CD4-positive, alpha-beta memory T cell (primary cell): ENCODE measurements around the gene CDK11A. TPM values are rescaled to one million over a fixed set of nuclear protein-coding genes. Genes with fewer than 3 reads are reported as not detected.
"Not testable (repeated sequence)": the region's sequence is repeated elsewhere in the genome, so short reads cannot be mapped to it uniquely, and the experiment has no call there.

Experiments
- CTCF ChIA-PET: fragments of 350-600 bp; sonication (Branson Sonifier 250); formaldehyde crosslinking; loops from one replicate; lab custom pipeline; 2021; ENCODE audit warnings: inconsistent platforms; ENCODE audit not compliant: partially characterized antibody; lab: Charles Lee
- POLR2A ChIA-PET: fragments of 350-600 bp; sonication (Branson Sonifier 250); formaldehyde crosslinking; loops from one replicate; lab custom pipeline; 2021; ENCODE audit not compliant: partially characterized antibody; lab: Charles Lee
- DNase-seq, 5 donors: peaks; one replicate each; pipeline versions ENCODE4 v3.0.0 to v3.0.0-alpha.2; 2020 to 2022; ENCODE audit warnings: mixed read lengths in 1 of 5
- H3K27ac ChIP-seq: one replicate; pipeline ENCODE4 v1.7.0; 2013; ENCODE audit warnings: low read depth, low read length
- H3K27me3 ChIP-seq: 2 replicates; pipeline ENCODE4 v1.7.0; 2013; ENCODE audit warnings: mild to moderate bottlenecking, low read length, moderate library complexity; ENCODE audit not compliant: insufficient read depth
- H3K36me3 ChIP-seq: 2 replicates; pipeline ENCODE4 v1.7.0; 2013; ENCODE audit warnings: mild to moderate bottlenecking, low read length, moderate library complexity; ENCODE audit not compliant: insufficient read depth
- H3K4me1 ChIP-seq: 2 replicates; pipeline ENCODE4 v1.7.0; 2013; ENCODE audit warnings: mild to moderate bottlenecking, low read length, moderate library complexity; ENCODE audit not compliant: insufficient read depth
- H3K4me3 ChIP-seq, 2 donors: one replicate each; pipeline ENCODE4 v1.7.0; 2013; ENCODE audit warnings: low read length in 2 of 2, mild to moderate bottlenecking in 1 of 2
- H3K9me3 ChIP-seq, 2 donors: one replicate each; pipeline ENCODE4 v1.7.0; 2013; ENCODE audit warnings: low read length in 2 of 2, control low read depth in 1 of 2; ENCODE audit not compliant: control insufficient read depth in 1 of 2
- H3K27ac Mint-ChIP-seq, 7 donors: one replicate each; pipeline ENCODE4 v1.8.0; 2020 to 2021; ENCODE audit warnings: mixed read lengths in 7 of 7, mild to moderate bottlenecking in 6 of 7, inconsistent platforms in 3 of 7, moderate library complexity in 3 of 7
- H3K27me3 Mint-ChIP-seq, 2 donors: one replicate each; pipeline ENCODE4 v1.8.0; 2020 to 2021; ENCODE audit warnings: mixed read lengths in 2 of 2
- H3K36me3 Mint-ChIP-seq, 2 donors: one replicate each; pipeline ENCODE4 v1.8.0; 2020 to 2021; ENCODE audit warnings: mixed read lengths in 2 of 2, inconsistent platforms in 1 of 2, mild to moderate bottlenecking in 1 of 2
- H3K4me1 Mint-ChIP-seq, 4 donors: one replicate each; pipeline ENCODE4 v1.8.0; 2020 to 2021; ENCODE audit warnings: mixed read lengths in 4 of 4, mild to moderate bottlenecking in 1 of 4
- H3K4me3 Mint-ChIP-seq, 8 donors: one replicate each; pipeline ENCODE4 v1.8.0; 2020 to 2021; ENCODE audit warnings: mixed read lengths in 8 of 8, mild to moderate bottlenecking in 7 of 8, moderate library complexity in 6 of 8, inconsistent platforms in 3 of 8
- H3K9me3 Mint-ChIP-seq, 8 donors: one replicate each; pipeline ENCODE4 v1.8.0; 2020 to 2021; ENCODE audit warnings: mixed read lengths in 8 of 8, mild to moderate bottlenecking in 5 of 8, inconsistent platforms in 3 of 8, moderate library complexity in 1 of 8
- intact Hi-C: fragments of 100-400 bp; cut with micrococcal nuclease; formaldehyde crosslinking; loops from one replicate; pipeline ENCODE4 v1.15.1; 2023
- polyA plus RNA-seq, 2 donors: library from polyadenylated mRNA; unstranded; fragments of 300-500 nt; fragmentation: Illumina TruSeq; gene quantifications; one replicate each; pipeline ENCODE4 v1.2.3, GENCODE V29; 2021
- total RNA-seq, 2 experiments: library from RNA; stranded (reverse); gene quantifications; one replicate each; pipeline ENCODE4 v1.2.3, GENCODE V29; 2021

CDK11A gene
- total and polyA plus RNA-seq, 4 experiments from 2014 or later = 7.2 to 162 (median 86.1) TPM

GRCh38 chr1:1666526-1666925, 57.6 kb downstream of the CDK11A start:
- no peaks in the 10 kb centered on the region for H3K9me3 ChIP-seq
- ChIA-PET CTCF (interaction anchor here (1.0 to 1.4 kb wide), 2 partner anchors 14 to 62 kb away, joined by 5 read pairs; no protein-coding TSS in a partner anchor), POLR2A (interaction anchor here (1.7 to 1.9 kb wide), 2 partner anchors 36 to 62 kb away, joined by 4 to 11 read pairs; no protein-coding TSS in a partner anchor)
- Mint-ChIP-seq H3K36me3 (peaks cover 19 to 25% of the 10 kb centered on the region in 2 donors), H3K27me3 (no peaks in the 10 kb centered on the region), H3K4me3 (no peak overlapping the region), H3K4me1 (no peaks in the 10 kb centered on the region), H3K27ac (peak overlapping the region in 3 of 7 donors; percentile 22 to 62 (median 48)), H3K9me3 (no peaks in the 10 kb centered on the region)
- no peak overlapping the region for H3K27ac ChIP-seq
- intact Hi-C loops = no loop called here
- no peak for DNase-seq
- H3K27me3 ChIP-seq = no peaks in the 10 kb centered on the region
- H3K36me3 ChIP-seq = peaks cover 21% of the 10 kb centered on the region
- H3K4me1 ChIP-seq = peaks cover 11% of the 10 kb centered on the region
- H3K4me3 ChIP-seq = no peak overlapping the region

DNA sequence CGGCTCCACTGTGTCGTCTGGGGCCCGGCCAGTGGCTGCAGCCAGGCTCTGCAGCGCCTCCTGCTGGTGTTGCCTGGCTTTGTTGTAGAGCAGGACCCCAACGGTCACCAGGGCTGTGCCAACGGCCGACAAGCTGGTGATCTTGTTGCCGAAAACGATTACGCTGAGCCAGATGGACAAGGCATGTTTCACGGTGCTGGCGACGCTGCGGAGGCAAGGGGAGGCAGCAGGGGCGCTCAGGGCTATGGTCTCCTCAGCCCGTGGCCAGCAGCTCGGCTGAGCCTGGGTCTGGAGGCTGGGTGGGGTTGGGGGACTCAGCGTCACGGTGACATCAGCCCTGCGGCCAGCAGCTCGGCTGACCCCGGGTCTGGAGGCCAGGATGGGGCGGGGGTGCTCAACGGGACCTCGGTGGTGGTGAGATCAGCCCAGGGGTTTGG, 58.3 kb downstream of the CDK11A start:
- intact Hi-C loops = no loop called here
- Histone ChIP-seq H3K9me3 (no peaks in the 10 kb centered on the region), H3K4me1 (peaks cover 11% of the 10 kb centered on the region), H3K36me3 (peaks cover 18% of the 10 kb centered on the region), H3K27ac (no peak overlapping the region), H3K4me3 (no peak overlapping the region), H3K27me3 (no peaks in the 10 kb centered on the region)
- no peak for DNase-seq
- H3K36me3 Mint-ChIP-seq = peaks cover 15 to 23% of the 10 kb centered on the region in 2 donors
- POLR2A ChIA-PET = interaction anchor here (0.9 to 1.9 kb wide), 4 partner anchors 12 to 63 kb away, joined by 3 to 11 read pairs (median 6); no protein-coding TSS in a partner anchor
- H3K4me1 Mint-ChIP-seq = no peaks in the 10 kb centered on the region
- no peak overlapping the region for H3K4me3 Mint-ChIP-seq
- no peaks in the 10 kb centered on the region for H3K9me3 Mint-ChIP-seq
- CTCF ChIA-PET = interaction anchor here (0.7 to 1.5 kb wide), 4 partner anchors 12 to 63 kb away, joined by 3 to 6 read pairs (median 5); no protein-coding TSS in a partner anchor
- no peaks in the 10 kb centered on the region for H3K27me3 Mint-ChIP-seq
- H3K27ac Mint-ChIP-seq = no peak overlapping the region

- ChIA-PET POLR2A (interaction anchor here (0.9 to 1.9 kb wide), 4 partner anchors 12 to 64 kb away, joined by 3 to 11 read pairs (median 6); no protein-coding TSS in a partner anchor), CTCF (interaction anchor here (0.7 to 1.5 kb wide), 4 partner anchors 11 to 64 kb away, joined by 3 to 6 read pairs (median 5); no protein-coding TSS in a partner anchor)
These were observed 59.0 kb downstream of the CDK11A start for GRCh38 chr1:1664941-1665814.

DNA sequence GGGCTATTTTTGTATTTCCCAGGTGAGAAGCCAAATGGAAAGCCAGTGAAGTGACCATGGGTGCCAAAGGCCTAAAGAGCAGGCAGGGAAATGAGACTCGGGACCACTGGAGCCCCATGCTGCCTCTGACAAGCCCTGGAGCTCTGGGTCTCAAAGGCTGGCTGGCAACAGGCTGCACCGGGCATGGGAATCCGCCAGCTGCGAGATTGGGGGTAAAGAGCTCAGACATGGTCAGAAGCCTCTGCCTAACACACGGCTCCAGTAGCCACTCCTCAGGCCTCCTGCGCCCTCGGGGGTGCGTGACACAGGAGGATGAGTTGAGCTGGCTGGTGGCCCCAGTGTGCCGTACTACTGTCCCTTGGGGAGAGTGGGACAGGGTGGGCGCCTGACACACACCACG, 59.8 kb downstream of the CDK11A start:
- intact Hi-C loops, H3K4me3 Mint-ChIP-seq, H3K4me1 Mint-ChIP-seq, H3K4me3 ChIP-seq, H3K27ac Mint-ChIP-seq, POLR2A ChIA-PET, H3K27ac ChIP-seq, DNase-seq, H3K9me3 ChIP-seq, H3K27me3 ChIP-seq, H3K9me3 Mint-ChIP-seq, H3K27me3 Mint-ChIP-seq: not testable (repeated sequence)
- H3K4me1 ChIP-seq = peaks cover 11% of the 10 kb centered on the region
- CTCF ChIA-PET = interaction anchor here (1.5 kb wide), 1 partner anchor 10 kb away, joined by 6 read pairs; no protein-coding TSS in a partner anchor
- peaks cover 8 to 15% of the 10 kb centered on the region in 2 donors for H3K36me3 Mint-ChIP-seq
- peaks cover 15% of the 10 kb centered on the region for H3K36me3 ChIP-seq

More at GRCh38 chr1:1664941-1665814, 59.0 kb downstream of the CDK11A start:
- Histone ChIP-seq H3K27me3 (no peaks in the 10 kb centered on the region), H3K36me3 (peaks cover 18% of the 10 kb centered on the region), H3K4me1 (peaks cover 11% of the 10 kb centered on the region), H3K4me3 (no peak overlapping the region), H3K27ac (no peak overlapping the region), H3K9me3 (no peaks in the 10 kb centered on the region)
- no peak overlapping the region for H3K27ac Mint-ChIP-seq
- no peaks in the 10 kb centered on the region for H3K27me3 Mint-ChIP-seq
- no peak overlapping the region for H3K4me3 Mint-ChIP-seq
- peaks cover 15 to 23% of the 10 kb centered on the region in 2 donors for H3K36me3 Mint-ChIP-seq
- H3K9me3 Mint-ChIP-seq = no peaks in the 10 kb centered on the region
- H3K4me1 Mint-ChIP-seq = no peaks in the 10 kb centered on the region
- DNase-seq = no peak
- intact Hi-C loops = no loop called here

- POLR2A ChIA-PET = interaction anchor here (0.9 kb wide), 1 partner anchor 66 kb away, joined by 3 read pairs; no protein-coding TSS in a partner anchor
- DNase-seq, H3K9me3 Mint-ChIP-seq, H3K4me3 ChIP-seq, H3K9me3 ChIP-seq, H3K27me3 ChIP-seq, H3K4me1 Mint-ChIP-seq, CTCF ChIA-PET, H3K27me3 Mint-ChIP-seq, intact Hi-C loops: not testable (repeated sequence)
- Mint-ChIP-seq H3K4me3 (peak overlapping the region in 3 of 8 donors; percentile 44 to 58 (median 54)), H3K27ac (peak overlapping the region in 6 of 7 donors; percentile 35 to 94 (median 66)), H3K36me3 (peaks cover 8 to 21% of the 10 kb centered on the region in 2 donors)
- peak overlapping the region; percentile 6 for H3K27ac ChIP-seq
- peaks cover 15% of the 10 kb centered on the region for H3K36me3 ChIP-seq
- H3K4me1 ChIP-seq = peaks cover 11% of the 10 kb centered on the region
These were observed 61.2 kb downstream of the CDK11A start for GRCh38 chr1:1662830-1663560.

- Mint-ChIP-seq H3K36me3 (peaks cover 5 to 19% of the 10 kb centered on the region in 2 donors), H3K27ac (peak overlapping the region in 2 of 7 donors; percentile 22 to 84)
- POLR2A ChIA-PET = interaction anchor here (0.9 kb wide), 1 partner anchor 67 kb away, joined by 3 read pairs; no protein-coding TSS in a partner anchor
- DNase-seq, intact Hi-C loops, CTCF ChIA-PET, H3K9me3 ChIP-seq, H3K27me3 ChIP-seq, H3K4me1 Mint-ChIP-seq, H3K27me3 Mint-ChIP-seq, H3K9me3 Mint-ChIP-seq, H3K27ac ChIP-seq, H3K4me3 ChIP-seq, H3K4me3 Mint-ChIP-seq: not testable (repeated sequence)
- Histone ChIP-seq H3K4me1 (peaks cover 11% of the 10 kb centered on the region), H3K36me3 (peaks cover 15% of the 10 kb centered on the region)
These were observed 61.8 kb downstream of the CDK11A start for GRCh38 chr1:1662392-1662791.
